Smooth muscle cell (in vitro differentiated cells): Measurements from ENCODE around the gene OSBPL3. TPM values are rescaled to one million over a fixed set of nuclear protein-coding genes. Genes with fewer than 3 reads are reported as not detected.

ENCODE experiments used
- DNase-seq: peaks from one replicate; lab custom pipeline; 2025; ENCODE audit not compliant: unreplicated experiment; lab: John Stamatoyannopoulos, UW
- H2AFZ ChIP-seq: fragments of 200-600 bp; sonication (generic); 2 replicates; pipeline ENCODE4 v1.6.0; 2016; ENCODE audit warnings: antibody characterized with exemption, low read depth, mild to moderate bottlenecking
- H3F3A ChIP-seq: fragments of 200-600 bp; sonication (generic); 2 replicates; pipeline ENCODE4 v1.6.0; 2017; ENCODE audit warnings: antibody characterized with exemption, low read depth
- H3K27ac ChIP-seq: fragments of 200-600 bp; sonication (generic); 2 replicates; pipeline ENCODE4 v1.5.1; 2016; ENCODE audit warnings: low read depth, mild to moderate bottlenecking
- H3K27me3 ChIP-seq: fragments of 200-600 bp; sonication (generic); 2 replicates; pipeline ENCODE4 v1.6.1; 2016; ENCODE audit warnings: low read depth, mild to moderate bottlenecking
- H3K36me3 ChIP-seq: fragments of 200-600 bp; sonication (generic); 2 replicates; pipeline ENCODE4 v1.5.1; 2016; ENCODE audit warnings: low read depth
- H3K4me1 ChIP-seq: fragments of 200-600 bp; sonication (generic); 2 replicates; pipeline ENCODE4 v1.5.1; 2016; ENCODE audit warnings: low read depth
- H3K4me2 ChIP-seq: fragments of 200-600 bp; sonication (generic); 2 replicates; pipeline ENCODE4 v1.6.0; 2016; ENCODE audit warnings: mild to moderate bottlenecking
- H3K4me3 ChIP-seq: fragments of 200-600 bp; sonication (generic); 2 replicates; pipeline ENCODE4 v1.5.1; 2016; ENCODE audit warnings: mild to moderate bottlenecking
- H3K79me2 ChIP-seq: fragments of 200-600 bp; sonication (generic); 2 replicates; pipeline ENCODE4 v1.6.0; 2016; ENCODE audit warnings: low read depth, mild to moderate bottlenecking
- H3K9ac ChIP-seq: fragments of 200-600 bp; sonication (generic); 2 replicates; pipeline ENCODE4 v1.6.0; 2016; ENCODE audit warnings: low read depth
- H3K9me3 ChIP-seq: fragments of 200-600 bp; sonication (generic); replicated peaks from 2 replicates; pipeline ENCODE4 v1.5.1; 2016; ENCODE audit warnings: low read depth
- H4K20me1 ChIP-seq: fragments of 200-600 bp; sonication (generic); 2 replicates; pipeline ENCODE4 v1.6.0; 2016; ENCODE audit warnings: low read depth
- WGBS: methylation state at CpG from one replicate; pipeline ENCODE4 v1.1.7; 2016; ENCODE audit warnings: low lambda C conversion rate; 5-methylcytosine and 5-hydroxymethylcytosine counted together
- polyA plus RNA-seq: library from polyadenylated mRNA; unstranded; fragments of >200 nt; fragmentation: Nextera tagmentation; extraction: Ambion mirVana; gene quantifications from 2 replicates; pipeline ENCODE4 v1.2.1, GENCODE V29; 2016
- total RNA-seq: library from RNA; depleted of rRNA; stranded (reverse); fragments of >200 nt; gene quantifications from 2 replicates; pipeline ENCODE4 v1.2.3, GENCODE V29; 2014
- TF ChIP-seq, protein P1 (sequence below): fragments of 200-600 bp; sonication (generic); IDR thresholded peaks from 2 replicates; pipeline ENCODE4 v1.5.1; 2017; ENCODE audit warnings: borderline replicate concordance, mild to moderate bottlenecking, antibody characterized with exemption; ENCODE audit not compliant: insufficient read depth, poor library complexity, severe bottlenecking

Gene OSBPL3
- total and polyA plus RNA-seq, 2 experiments from 2014 or later: 6.2 to 16.3 TPM

DNA sequence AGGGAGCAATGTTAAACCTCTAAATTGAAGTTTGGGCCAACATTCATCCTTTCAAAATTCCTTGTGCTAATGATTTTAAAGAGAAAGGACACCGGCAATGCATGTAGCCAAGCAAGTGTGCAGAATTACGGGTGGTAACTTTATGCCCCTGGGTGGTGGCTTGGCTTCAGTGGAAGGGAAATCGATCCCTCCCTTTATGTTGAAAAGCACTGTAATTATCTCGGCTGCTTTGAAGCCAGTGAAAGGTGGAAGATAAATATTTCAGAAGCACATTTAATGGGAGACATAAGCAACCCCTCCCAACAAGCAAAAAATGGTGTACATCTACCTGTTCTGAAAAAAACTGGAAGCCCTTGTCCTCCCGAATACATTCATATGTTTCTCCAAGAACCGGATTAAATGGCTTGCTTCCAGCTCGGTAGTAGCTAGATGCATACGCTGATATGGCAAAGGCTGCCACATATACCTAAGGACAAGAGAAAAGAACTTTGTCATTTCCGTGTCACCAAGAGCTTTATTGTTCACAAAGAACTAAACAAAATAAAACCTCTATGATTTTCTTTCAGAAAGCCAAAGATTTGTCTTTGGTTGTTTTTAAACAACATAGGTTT lies 149.4 kb downstream of the OSBPL3 start:
- TF ChIP-seq, protein P1, sequence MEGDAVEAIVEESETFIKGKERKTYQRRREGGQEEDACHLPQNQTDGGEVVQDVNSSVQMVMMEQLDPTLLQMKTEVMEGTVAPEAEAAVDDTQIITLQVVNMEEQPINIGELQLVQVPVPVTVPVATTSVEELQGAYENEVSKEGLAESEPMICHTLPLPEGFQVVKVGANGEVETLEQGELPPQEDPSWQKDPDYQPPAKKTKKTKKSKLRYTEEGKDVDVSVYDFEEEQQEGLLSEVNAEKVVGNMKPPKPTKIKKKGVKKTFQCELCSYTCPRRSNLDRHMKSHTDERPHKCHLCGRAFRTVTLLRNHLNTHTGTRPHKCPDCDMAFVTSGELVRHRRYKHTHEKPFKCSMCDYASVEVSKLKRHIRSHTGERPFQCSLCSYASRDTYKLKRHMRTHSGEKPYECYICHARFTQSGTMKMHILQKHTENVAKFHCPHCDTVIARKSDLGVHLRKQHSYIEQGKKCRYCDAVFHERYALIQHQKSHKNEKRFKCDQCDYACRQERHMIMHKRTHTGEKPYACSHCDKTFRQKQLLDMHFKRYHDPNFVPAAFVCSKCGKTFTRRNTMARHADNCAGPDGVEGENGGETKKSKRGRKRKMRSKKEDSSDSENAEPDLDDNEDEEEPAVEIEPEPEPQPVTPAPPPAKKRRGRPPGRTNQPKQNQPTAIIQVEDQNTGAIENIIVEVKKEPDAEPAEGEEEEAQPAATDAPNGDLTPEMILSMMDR: no peak
- no peak for DNase-seq
- Histone ChIP-seq H3K27me3 (no peaks in the 10 kb centered on the region), H3K79me2 (no peaks in the 10 kb centered on the region), H2AFZ (no peak overlapping the region), H3K27ac (peak overlapping the region; percentile 84), H3K4me1 (peaks cover 12% of the 10 kb centered on the region), H3F3A (peaks cover 29% of the 10 kb centered on the region), H3K36me3 (no peaks in the 10 kb centered on the region), H3K4me2 (no peak overlapping the region), H3K9ac (no peak overlapping the region), H4K20me1 (no peaks in the 10 kb centered on the region), H3K4me3 (no peak overlapping the region), H3K9me3 (no peaks in the 10 kb centered on the region)
- WGBS: 72% methylated on average over 9 of the region's 9 CpGs

DNA sequence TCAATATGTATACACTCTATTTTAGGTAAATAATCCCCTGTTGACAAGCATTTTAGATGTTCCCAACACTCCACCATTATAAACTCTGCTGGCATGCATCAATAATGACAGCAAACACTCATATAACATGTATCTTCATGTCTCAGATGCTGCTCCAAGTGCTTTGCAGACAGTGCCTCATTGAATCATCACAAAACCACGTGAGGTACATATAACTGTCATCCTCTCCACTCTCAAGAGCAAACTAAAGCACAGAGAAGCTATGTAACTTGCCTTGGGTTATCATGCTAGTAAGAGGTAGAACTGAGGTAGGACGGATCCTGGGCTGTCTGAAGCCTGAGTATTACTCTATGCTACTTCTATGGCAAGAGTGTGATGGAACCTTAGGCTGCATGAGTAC lies 150.2 kb downstream of the OSBPL3 start:
- H3F3A ChIP-seq: peaks cover 29% of the 10 kb centered on the region
- no peak overlapping the region for H3K4me3 ChIP-seq
- TF ChIP-seq, protein P1: no peak
- no peak for DNase-seq
- H3K79me2 ChIP-seq: no peaks in the 10 kb centered on the region
- no peak overlapping the region for H2AFZ ChIP-seq
- H3K9ac ChIP-seq: no peak overlapping the region
- H4K20me1 ChIP-seq: no peaks in the 10 kb centered on the region
- no peaks in the 10 kb centered on the region for H3K27me3 ChIP-seq
- WGBS: 39% methylated on average over 2 of the region's 2 CpGs
- peaks cover 12% of the 10 kb centered on the region for H3K4me1 ChIP-seq
- H3K9me3 ChIP-seq: no peaks in the 10 kb centered on the region
- no peaks in the 10 kb centered on the region for H3K36me3 ChIP-seq
- peak overlapping the region; percentile 84 for H3K27ac ChIP-seq
- peak overlapping the region; percentile 65 for H3K4me2 ChIP-seq

GRCh38 chr7:24828891-24829661 lies 150.9 kb downstream of the OSBPL3 start:
- no peak overlapping the region for H3K4me3 ChIP-seq
- H3K4me2 ChIP-seq: peak overlapping the region; percentile 65
- H3K9ac ChIP-seq: peak overlapping the region; percentile 33
- no peaks in the 10 kb centered on the region for H4K20me1 ChIP-seq
- TF ChIP-seq, protein P1: no peak
- H3K27ac ChIP-seq: peak overlapping the region; percentile 84
- H3K27me3 ChIP-seq: no peaks in the 10 kb centered on the region
- no peaks in the 10 kb centered on the region for H3K36me3 ChIP-seq
- DNase-seq: no peak
- no peaks in the 10 kb centered on the region for H3K79me2 ChIP-seq
- H3K4me1 ChIP-seq: peaks cover 12% of the 10 kb centered on the region
- WGBS: 38% methylated on average over 1 of the region's 1 CpG
- peaks cover 29% of the 10 kb centered on the region for H3F3A ChIP-seq
- no peaks in the 10 kb centered on the region for H3K9me3 ChIP-seq
- H2AFZ ChIP-seq: no peak overlapping the region
